VCaP (cell line): ENCODE data around the gene CD37.

Source experiments
- H3K27ac ChIP-seq: fragments of 450-650 bp; 2 replicates; pipeline ENCODE4 v1.5.1; 2017
- CTCF ChIP-seq: fragments of 450-650 bp; conservative IDR thresholded peaks from 2 replicates; pipeline ENCODE4 v1.5.1; 2017; ENCODE audit warnings: mild to moderate bottlenecking, moderate library complexity

Gene CD37

GRCh38 chr19:49359851-49360820, 24.9 kb downstream of the CD37 start:
- H3K27ac ChIP-seq = no peak overlapping the region
- TF ChIP-seq CTCF = no peak

GRCh38 chr19:49361438-49362047, 26.3 kb downstream of the CD37 start:
- no peak overlapping the region for H3K27ac ChIP-seq
- no peak for TF ChIP-seq CTCF

GRCh38 chr19:49362048-49362928, 27.1 kb downstream of the CD37 start, which contains the start of gene TEAD2:
Gene TEAD2, minus strand, starts transcription at chr19:49362416. Its CDS starts 2,341 bp downstream, at chr19:49360075.
- H3K27ac ChIP-seq = no peak within 1 kb of the TSS
- TF ChIP-seq CTCF = no peak

- H3K27ac ChIP-seq = no peak overlapping the region
- TF ChIP-seq CTCF = no peak
Measured at GRCh38 chr19:49362929-49363267, 27.7 kb downstream of the CD37 start.

- H3K27ac ChIP-seq = no peak within 1 kb of the TSS
- TF ChIP-seq CTCF = no peak
Measured at GRCh38 chr19:49363268-49364082, 28.3 kb downstream of the CD37 start, which contains the start of gene DKKL1. Gene DKKL1, plus strand, starts transcription at chr19:49363877. Its CDS starts 122 bp downstream, at chr19:49363999.

- no peak overlapping the region for H3K27ac ChIP-seq
- TF ChIP-seq CTCF = no peak
Measured at GRCh38 chr19:49364083-49364737, 29.0 kb downstream of the CD37 start.
